ENCODE measurements around the gene PUS1. TPM values are rescaled to one million over a fixed set of nuclear protein-coding genes. Genes with fewer than 3 reads are reported as not detected.

The PUS1 gene
- total RNA-seq, 4 donors from 2014 or later: 10.9 to 23.6 (median 16.4) TPM

DNA sequence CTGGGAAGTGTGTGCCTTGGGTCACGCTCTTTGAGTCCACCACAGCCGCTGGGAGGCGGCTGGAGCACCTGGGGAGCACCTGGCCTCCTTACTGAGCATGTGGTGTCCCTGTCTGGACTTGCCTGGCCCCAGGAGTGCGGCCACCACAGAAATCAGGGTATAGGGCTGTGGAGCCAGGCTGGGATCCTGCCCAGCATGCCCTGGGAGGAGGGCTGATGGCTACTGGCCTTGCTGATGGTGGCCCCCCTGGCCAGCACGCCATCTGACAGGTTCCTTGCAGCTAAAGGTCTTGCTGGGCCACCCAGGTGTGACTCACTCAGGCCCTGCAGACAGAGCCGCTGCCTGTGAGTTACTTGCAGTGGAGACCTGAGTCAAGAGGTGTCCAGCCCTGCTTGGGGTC is 28.7 kb upstream of the PUS1 start:
- H3K9me3 ChIP-seq: no peaks in the 10 kb centered on the region
- H3K27me3 ChIP-seq: no peaks in the 10 kb centered on the region
- intact Hi-C loops (cut with DNase I): no loop called here
- H3K36me3 ChIP-seq: peaks cover 0 to 6% of the 10 kb centered on the region in 2 donors
- no peak for DNase-seq
- H3K4me3 ChIP-seq (replicated peaks in 1 of 3): no peak overlapping the region
- no peak for TF ChIP-seq POLR2A (IDR thresholded peaks at IDR 0.05)
- TF ChIP-seq, protein P1, sequence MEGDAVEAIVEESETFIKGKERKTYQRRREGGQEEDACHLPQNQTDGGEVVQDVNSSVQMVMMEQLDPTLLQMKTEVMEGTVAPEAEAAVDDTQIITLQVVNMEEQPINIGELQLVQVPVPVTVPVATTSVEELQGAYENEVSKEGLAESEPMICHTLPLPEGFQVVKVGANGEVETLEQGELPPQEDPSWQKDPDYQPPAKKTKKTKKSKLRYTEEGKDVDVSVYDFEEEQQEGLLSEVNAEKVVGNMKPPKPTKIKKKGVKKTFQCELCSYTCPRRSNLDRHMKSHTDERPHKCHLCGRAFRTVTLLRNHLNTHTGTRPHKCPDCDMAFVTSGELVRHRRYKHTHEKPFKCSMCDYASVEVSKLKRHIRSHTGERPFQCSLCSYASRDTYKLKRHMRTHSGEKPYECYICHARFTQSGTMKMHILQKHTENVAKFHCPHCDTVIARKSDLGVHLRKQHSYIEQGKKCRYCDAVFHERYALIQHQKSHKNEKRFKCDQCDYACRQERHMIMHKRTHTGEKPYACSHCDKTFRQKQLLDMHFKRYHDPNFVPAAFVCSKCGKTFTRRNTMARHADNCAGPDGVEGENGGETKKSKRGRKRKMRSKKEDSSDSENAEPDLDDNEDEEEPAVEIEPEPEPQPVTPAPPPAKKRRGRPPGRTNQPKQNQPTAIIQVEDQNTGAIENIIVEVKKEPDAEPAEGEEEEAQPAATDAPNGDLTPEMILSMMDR (IDR thresholded peaks at IDR 0.05): no peak
- H3K4me1 ChIP-seq: peaks cover 22 to 48% of the 10 kb centered on the region in 2 donors
- H3K27ac ChIP-seq: no peak overlapping the region
- WGBS, 2 donors: 97 to 100% methylated on average over 3 to 4 of the region's 6 CpGs

DNA sequence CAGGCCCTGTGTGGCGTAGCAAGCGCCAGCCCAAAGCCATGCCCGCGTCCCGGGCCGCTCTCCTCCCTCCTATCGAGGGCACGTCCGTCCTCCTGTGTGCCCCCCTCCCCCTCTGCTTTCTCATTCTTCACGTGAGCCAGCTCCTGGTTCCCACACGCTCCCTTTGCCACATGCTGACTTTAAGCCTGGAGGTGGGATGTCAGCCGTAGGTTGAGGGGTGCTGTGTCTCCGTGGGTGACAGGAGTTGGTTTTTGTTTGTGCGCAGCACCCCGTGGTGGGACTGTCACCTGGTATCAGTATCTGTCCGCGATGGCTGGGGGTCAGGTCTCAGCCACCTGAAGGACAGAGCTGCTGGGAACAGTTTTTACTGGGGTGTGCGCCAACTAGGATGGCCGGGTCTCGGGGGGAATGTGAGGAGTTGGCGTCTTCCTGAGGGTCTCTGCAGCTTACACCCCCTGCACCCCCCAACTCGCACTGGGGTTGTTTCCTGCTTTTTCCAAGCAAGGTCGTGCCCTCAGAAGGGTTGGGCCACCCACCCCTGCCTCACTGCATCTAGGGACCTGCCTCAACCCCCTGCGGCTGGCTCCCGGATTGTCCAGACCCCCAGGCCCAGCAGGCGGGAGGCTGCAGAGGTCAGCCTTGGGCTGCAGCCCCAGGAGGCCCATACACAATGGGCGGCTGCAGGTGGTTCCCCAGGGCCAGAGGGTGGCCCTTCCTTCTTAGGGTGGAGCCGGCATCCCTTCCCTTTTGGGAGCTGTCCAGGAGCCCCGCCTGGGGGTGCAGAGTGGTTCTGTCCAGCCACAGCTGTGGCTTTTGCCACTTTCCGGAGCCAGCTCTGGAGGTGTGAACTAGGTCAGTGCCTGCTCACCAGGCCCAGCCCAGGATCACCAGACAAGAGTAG is 27.4 kb upstream of the PUS1 start:
- no peaks in the 10 kb centered on the region for H3K9me3 ChIP-seq
- peaks cover 15 to 40% of the 10 kb centered on the region in 2 donors for H3K4me1 ChIP-seq
- no peak overlapping the region for H3K4me3 ChIP-seq (replicated peaks in 1 of 3)
- no peak overlapping the region for H3K27ac ChIP-seq
- no peak for DNase-seq
- H3K27me3 ChIP-seq: no peaks in the 10 kb centered on the region
- intact Hi-C loops (cut with DNase I): no loop called here
- no peak for TF ChIP-seq POLR2A (IDR thresholded peaks at IDR 0.05)
- TF ChIP-seq, protein P1 (IDR thresholded peaks at IDR 0.05): no peak
- WGBS, 2 donors: 77% methylated on average over 17 to 21 of the region's 30 CpGs
- peaks cover 0 to 6% of the 10 kb centered on the region in 2 donors for H3K36me3 ChIP-seq

GRCh38 chr12:131902332-131903241 is 26.5 kb upstream of the PUS1 start:
- 67 to 77% methylated on average over 12 to 16 of the region's 25 CpGs for WGBS, 2 donors
- no peak for TF ChIP-seq POLR2A (IDR thresholded peaks at IDR 0.05)
- TF ChIP-seq, protein P1 (IDR thresholded peaks at IDR 0.05): no peak
- Histone ChIP-seq H3K27me3 (no peaks in the 10 kb centered on the region), H3K4me1 (peaks cover 10 to 30% of the 10 kb centered on the region in 2 donors), H3K4me3 (replicated peaks in 1 of 3) (no peak overlapping the region), H3K27ac (no peak overlapping the region), H3K36me3 (peaks cover 3 to 6% of the 10 kb centered on the region in 2 donors), H3K9me3 (no peaks in the 10 kb centered on the region)
- intact Hi-C loops (cut with DNase I): no loop called here
- peak in 1 of 2 donors; percentile 27 for DNase-seq

DNA sequence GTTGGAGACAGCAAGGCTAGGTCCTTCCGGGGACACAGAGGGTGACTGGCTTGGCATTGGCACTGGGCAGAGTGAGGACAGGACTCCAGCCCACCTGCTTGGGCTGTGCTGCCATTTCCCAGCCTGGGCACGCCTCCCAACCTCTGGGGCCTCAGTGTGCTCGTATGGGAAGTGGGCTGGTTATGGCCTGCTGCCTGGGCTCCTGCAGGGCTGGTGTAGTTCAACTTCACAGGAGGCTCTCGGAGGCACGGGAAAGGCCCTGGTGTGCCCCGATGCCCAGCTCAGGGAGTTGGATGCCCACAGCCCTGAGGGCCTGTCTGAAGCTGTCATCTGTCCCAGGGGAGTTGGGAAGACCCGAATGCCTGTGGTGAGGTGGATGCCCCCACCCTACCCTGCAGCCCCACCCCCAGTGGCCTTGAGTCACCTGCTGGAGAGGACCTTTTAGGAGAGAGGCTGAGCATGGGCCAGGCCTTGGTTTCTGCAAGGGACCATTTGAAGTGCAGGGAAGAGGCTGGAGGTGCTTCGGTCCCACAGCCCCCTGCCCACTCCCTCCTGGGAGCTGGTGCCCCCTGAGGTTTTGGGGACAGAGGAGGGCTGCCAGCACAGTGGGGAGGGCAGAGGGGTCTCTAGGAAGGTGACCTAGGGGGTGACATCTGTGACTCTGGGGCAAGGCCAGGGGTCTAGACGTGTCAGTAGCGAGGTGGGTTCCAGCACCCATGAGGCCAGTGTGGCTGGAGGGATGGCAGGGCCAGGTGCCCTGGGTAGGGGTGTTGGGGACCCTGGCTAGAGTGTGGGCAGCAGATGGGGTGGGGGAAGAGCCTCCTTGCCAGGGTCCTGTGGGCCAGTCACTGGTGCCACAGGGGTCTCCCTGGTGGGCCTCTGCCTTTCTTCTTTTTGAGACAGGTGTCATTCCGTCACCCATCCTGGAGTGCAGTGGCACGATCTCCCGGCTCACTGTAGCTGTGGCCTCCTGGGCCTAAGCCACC is 25.5 kb upstream of the PUS1 start:
- TF ChIP-seq, protein P1 (IDR thresholded peaks at IDR 0.05): no peak
- TF ChIP-seq POLR2A (IDR thresholded peaks at IDR 0.05): no peak
- peaks cover 10 to 30% of the 10 kb centered on the region in 2 donors for H3K4me1 ChIP-seq
- H3K9me3 ChIP-seq: no peaks in the 10 kb centered on the region
- H3K27me3 ChIP-seq: no peaks in the 10 kb centered on the region
- no peak for DNase-seq
- H3K36me3 ChIP-seq: peaks cover 7 to 11% of the 10 kb centered on the region in 2 donors
- intact Hi-C loops (cut with DNase I): no loop called here
- no peak overlapping the region for H3K27ac ChIP-seq
- WGBS, 2 donors: 92 to 95% methylated on average over 5 to 8 of the region's 13 CpGs
- H3K4me3 ChIP-seq (replicated peaks in 1 of 3): no peak overlapping the region
